Mesenteric fat pad (tissue), 1 donor: Measurements from ENCODE around the gene DEPP1. TPM values are rescaled to one million over a fixed set of nuclear protein-coding genes. Genes with fewer than 3 reads are reported as not detected.
A peak's percentile ranks its signal among the peaks of the same experiment; 100 is the strongest.

Experiments
- DNase-seq: peaks from one replicate; pipeline ENCODE4 v3.0.0-alpha.2; 2020; ENCODE audit warnings: low spot score
- total RNA-seq: library from RNA; stranded (reverse); fragmentation: NEBNext Ultra II Directional; extraction: Animal tissue kit (Norgen Biotek cat#: 25700); gene quantifications from one replicate; pipeline ENCODE4 v1.2.1, GENCODE V29; 2021
- donor health status: DM: yes; HTN: yes; CAD: no.

DEPP1 gene
- total RNA-seq, 1 donor from 2014 or later = 566 TPM

GRCh38 chr10:44955413-44956070 is 23.1 kb downstream of the DEPP1 start:
- DNase-seq = peak; percentile 89

- no peak for DNase-seq
Observed at GRCh38 chr10:44954962-44955361, 23.6 kb downstream of the DEPP1 start.

GRCh38 chr10:44954042-44954441 is 24.6 kb downstream of the DEPP1 start:
- DNase-seq = no peak

GRCh38 chr10:44952779-44953231 is 25.8 kb downstream of the DEPP1 start:
- DNase-seq = peak; percentile 11

GRCh38 chr10:44951576-44952226 is 26.9 kb downstream of the DEPP1 start:
- peak; percentile 20 for DNase-seq

GRCh38 chr10:44950326-44951225 is 28.0 kb downstream of the DEPP1 start:
- peak; percentile 35 for DNase-seq

- DNase-seq = peak; percentile 64
Observed at GRCh38 chr10:44949915-44950314, 28.7 kb downstream of the DEPP1 start.

GRCh38 chr10:44949127-44949802 is 29.3 kb downstream of the DEPP1 start:
- DNase-seq = peak; percentile 22

- peak; percentile 6 for DNase-seq
Observed at GRCh38 chr10:44948642-44949041, 30.0 kb downstream of the DEPP1 start.

GRCh38 chr10:44947371-44948152 is 31.0 kb downstream of the DEPP1 start:
- peak; percentile 47 for DNase-seq

- DNase-seq = peak; percentile 5
Observed at GRCh38 chr10:44946205-44946604, 32.4 kb downstream of the DEPP1 start.

- no peak for DNase-seq
Observed at GRCh38 chr10:44944354-44944753, 34.3 kb downstream of the DEPP1 start.

- DNase-seq = peak; percentile 28
Observed at GRCh38 chr10:44939691-44940401, 38.8 kb downstream of the DEPP1 start.

GRCh38 chr10:44938956-44939355 is 39.7 kb downstream of the DEPP1 start:
- DNase-seq = no peak

- DNase-seq = peak; percentile 59
Observed at GRCh38 chr10:44937196-44938005, 41.2 kb downstream of the DEPP1 start.

- DNase-seq = peak; percentile 62
Observed at GRCh38 chr10:44936314-44936975, 42.2 kb downstream of the DEPP1 start.

- DNase-seq = peak; percentile 14
Observed at GRCh38 chr10:44935966-44936295, 42.7 kb downstream of the DEPP1 start.

GRCh38 chr10:44935201-44935965 is 43.2 kb downstream of the DEPP1 start:
- DNase-seq = no peak
